GM04503 (cell line): ENCODE results near the gene RER1.
"Not testable (repeated sequence)": the region's sequence is repeated elsewhere in the genome, so short reads cannot be mapped to it uniquely, and the experiment has no call there.

Experiments used
- DNase-seq: peaks from one replicate; pipeline ENCODE4 v3.0.0-alpha.2; 2012; ENCODE audit warnings: low read depth

RER1 gene

GRCh38 chr1:2427976-2428375, 36.3 kb downstream of the RER1 start:
- DNase-seq = no peak

GRCh38 chr1:2428490-2428889, 36.8 kb downstream of the RER1 start:
- DNase-seq = no peak

DNA sequence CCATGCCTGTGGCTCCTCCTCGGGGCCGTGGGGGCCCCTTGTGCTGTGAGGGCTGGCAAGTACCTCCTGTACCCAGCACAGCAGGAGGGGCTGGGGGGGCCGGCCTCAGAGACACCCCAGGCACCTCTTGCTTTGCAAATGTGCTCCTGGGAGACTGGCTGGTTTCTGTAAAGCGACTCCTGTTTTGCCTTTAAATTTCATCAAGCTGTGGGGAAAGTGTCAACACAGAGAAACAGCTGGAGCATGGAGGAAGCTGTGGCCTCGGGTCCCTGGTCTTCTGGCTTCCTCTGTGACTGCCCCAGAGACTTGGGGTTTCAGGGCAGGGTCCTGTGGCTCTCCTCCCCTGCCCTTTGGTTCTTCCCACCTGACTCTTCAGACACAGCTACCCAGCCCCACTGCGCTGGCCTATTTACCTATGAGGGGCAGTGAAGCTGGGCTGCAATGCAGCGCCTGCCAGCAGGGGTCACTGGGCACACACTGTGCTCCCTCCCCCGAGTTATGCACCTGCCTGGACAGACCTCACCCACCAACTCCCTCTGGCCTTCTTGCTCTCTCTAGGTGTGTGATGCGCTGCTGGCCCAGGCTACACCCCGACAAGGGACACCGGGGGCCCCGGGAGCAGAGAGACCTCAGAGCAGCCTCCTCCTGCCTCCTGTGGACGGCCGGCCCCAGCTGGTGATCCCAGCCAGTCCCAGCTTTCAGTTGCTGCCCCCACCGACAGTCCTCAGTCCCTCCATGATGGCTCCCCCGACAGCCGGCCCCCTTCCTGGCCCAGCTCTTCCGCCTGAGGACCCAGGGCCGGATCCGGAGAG, 38.3 kb downstream of the RER1 start:
- DNase-seq = no peak

GRCh38 chr1:2430592-2430973, 38.9 kb downstream of the RER1 start:
- DNase-seq = no peak

- DNase-seq = no peak
These were observed 39.5 kb downstream of the RER1 start for GRCh38 chr1:2431103-2431502.

DNA sequence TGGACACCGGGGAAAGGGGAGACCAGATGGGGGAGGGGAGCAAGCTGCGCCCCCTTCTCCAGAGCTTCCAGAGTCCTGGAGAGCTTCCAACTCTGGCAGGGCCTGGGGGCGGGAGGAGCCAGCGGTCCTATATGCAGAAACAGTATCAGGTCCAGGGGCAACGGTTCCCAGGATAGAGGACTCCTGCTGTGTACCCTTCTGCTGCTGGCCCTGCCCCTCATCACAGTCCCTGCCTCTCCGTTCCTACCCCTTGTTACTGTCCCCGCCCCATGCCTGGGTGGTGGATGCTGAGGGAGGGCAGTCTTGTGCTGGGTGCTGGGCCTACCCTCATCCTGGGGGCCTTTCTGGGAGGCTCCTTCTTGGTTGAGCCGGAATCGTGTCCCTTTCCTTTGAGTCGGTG, 39.9 kb downstream of the RER1 start:
- no peak for DNase-seq

DNA sequence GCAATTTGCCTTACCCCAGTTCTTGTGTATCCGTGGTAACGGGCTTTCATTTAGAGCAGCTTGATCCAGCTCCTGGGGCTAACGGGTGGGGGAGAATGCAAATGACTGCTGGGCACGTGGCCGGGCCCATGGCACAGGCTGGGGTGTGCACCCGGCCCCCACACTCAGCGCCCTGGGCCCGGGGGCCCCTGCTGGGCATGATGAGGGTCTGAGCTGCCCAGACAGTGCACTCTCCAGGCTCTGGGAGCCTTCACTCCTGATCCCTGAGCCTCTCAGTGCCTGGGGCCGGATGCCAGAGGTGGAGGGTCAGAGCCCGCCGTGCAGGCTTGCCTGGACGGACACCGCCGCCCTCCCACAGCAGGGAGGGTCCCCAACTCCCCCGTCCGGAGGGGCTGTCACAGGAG, 40.8 kb downstream of the RER1 start:
- DNase-seq = no peak

DNA sequence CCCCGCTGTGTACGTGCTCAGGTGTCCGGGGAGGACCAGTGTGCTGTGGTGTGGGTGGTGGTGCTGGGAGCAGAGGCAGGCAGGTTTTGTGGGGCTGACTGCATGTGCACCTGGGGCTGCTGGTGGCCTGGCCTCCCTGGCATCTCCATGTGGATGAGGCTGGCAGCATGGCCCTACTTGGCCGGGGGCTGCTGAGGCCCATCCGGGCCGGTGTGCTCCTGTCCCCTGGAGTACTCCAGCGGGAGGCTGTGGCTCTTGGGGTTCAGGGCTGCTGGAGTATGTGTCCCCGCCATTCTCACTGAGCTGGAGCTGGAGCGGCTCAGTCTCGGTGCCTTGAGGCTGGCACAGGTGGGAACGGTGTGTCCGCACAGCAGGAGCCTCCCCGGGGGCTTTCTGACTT, 41.6 kb downstream of the RER1 start:
- DNase-seq = no peak

GRCh38 chr1:2433936-2434655, 42.5 kb downstream of the RER1 start:
- no peak for DNase-seq

GRCh38 chr1:2435091-2435490, 43.5 kb downstream of the RER1 start:
- DNase-seq = no peak

DNA sequence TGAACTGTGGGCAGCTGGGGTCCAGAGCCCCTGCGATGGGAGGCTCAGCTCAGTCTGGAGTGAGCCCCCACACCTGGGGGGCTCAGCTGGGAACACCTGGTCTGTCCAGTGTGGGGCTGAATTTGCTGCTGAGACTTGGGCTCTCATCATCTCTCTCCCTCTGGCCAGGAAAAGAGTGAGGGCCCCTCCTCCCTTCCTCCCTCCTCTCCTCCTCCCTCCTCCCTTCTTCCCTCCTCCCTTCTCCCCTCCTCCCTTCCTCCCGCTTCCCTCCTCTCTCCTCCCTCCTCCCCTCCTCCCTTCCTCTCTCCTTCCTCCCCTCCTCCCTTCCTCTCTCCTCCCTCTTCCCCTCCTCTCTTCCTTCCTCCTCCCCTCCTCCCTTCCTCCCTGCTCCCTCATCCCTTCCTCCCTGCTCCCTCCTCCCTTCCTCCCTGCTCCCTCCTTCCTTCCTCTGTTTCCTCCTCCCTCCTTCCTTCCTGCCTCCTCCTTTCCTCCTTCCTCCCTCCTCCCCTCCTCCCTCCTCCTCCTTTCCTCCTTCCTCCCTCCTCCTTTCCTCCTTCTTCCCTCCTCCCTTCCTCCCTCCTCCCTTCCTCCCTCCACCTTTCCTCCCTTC, 44.2 kb downstream of the RER1 start:
- DNase-seq = no peak

DNA sequence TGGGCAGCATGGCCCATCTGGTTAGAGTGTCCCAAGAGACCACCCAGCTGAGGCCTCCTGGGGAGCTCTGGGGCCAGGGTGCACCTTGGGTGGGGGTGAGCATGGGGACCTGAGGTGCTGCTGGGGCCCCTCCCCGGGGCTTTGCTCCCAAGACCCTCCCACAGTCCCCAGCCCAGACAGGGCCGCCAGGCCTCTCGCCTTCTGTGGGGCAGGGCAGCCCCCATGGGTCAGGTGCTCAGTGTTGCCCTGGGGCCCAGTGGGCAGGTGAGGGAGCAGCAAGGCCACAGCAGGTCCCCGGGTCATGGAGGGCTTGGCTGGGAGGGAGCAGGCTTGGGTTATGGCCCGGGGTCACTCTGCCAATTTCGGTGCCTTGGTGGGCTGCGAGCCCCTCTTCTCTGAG, 45.2 kb downstream of the RER1 start:
- no peak for DNase-seq

DNA sequence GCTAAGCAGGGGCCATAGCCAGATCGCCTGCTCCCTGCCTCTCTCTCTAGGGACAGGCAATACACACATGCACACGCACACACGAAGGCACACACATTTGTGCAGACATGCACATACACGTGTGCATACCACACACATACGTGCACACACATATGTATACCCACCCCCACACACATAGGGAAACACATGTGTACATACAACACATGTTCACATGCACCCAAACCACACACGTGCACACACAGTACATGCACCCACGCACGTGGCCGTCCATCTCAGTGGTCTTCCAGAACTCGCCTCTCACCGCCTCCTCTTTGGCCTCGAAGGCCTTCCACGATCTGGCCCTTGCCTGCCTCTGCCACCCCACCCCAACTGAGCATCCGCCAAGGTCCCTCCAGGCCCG, 46.0 kb downstream of the RER1 start:
- no peak for DNase-seq

DNA sequence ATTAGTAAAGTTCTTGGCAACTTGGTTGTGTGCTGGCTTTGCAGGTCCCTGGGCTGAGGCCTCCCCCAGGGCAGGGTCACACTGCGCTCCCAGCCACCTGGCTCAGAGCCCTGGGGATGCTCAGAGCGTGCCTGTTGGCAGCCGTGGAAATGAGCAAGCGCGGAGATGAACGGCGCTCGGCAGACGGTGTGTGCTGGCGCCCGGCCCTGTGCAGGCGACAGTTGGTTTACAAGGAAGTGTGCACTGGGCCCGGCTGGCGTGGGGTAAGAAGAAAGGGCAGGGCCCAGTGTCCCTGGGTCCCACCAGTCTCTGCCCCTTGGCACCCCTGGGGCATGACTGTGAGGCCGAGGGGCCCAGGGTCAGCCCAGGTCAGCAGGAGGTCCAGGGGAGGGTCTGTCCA, 46.4 kb downstream of the RER1 start:
- no peak for DNase-seq

- DNase-seq = no peak
These were observed 47.0 kb downstream of the RER1 start for GRCh38 chr1:2438641-2439040.

DNA sequence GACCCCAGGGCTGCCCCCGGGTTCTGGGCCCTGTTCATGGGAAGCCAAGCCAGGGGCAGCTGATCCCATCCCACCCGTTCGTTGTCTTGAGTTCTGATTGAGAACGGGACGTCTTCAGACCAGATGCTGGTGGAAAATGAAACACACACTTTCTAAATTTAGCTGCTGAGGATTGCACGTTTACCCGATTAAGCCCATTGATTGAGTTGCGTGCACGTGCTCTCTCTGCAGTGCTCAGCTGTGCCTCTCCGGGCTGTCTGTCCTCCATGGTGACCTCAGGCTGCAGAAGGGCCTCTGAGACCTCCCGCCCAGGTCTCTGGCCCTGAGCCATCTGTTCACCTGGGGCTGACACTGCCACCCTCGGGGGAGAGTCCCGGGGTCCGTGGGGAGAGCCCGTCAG, 47.7 kb downstream of the RER1 start:
- DNase-seq = no peak

- DNase-seq = not testable (repeated sequence)
These were observed 48.7 kb downstream of the RER1 start for GRCh38 chr1:2440346-2440745.

DNA sequence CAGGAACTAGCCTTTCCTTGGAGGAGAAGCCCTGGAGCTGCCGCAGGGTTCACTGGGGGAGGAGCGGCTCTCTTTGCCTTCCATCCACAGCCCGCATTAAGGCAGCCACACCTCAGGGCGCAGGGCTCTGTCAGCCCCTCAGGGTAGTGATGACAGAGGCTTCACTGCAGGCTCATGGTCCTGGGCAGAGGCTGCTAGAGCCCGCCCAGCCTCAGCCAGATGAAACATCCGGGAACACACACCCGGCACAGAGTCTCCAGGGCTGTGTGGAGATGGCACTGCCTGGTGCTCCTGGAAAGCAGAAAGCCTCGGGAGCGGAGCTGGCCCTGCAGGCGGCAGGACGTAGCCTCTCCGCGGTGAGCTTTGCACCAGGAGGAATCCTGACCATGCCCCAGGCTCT, 50.1 kb downstream of the RER1 start:
- DNase-seq = no peak

DNA sequence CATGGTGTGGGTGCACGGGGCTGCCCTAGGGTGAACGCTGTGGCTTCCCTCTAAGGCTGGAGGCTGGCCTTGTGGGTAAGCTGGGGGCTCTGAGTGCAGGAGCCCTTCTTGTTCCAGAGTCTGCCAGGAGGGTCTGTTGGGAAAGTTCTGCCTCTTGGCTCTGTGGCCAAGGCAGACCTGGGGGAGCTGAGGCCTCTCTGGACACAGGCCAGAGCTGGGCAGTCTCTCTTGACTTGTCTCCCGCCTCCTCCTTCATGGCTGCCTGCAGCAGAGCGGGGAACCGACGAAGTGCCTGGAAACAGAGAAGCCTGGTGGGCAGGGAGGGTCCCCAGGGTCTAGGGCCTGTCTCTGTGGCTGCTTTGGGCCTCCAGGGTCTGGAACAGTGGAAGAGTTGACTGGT, 51.0 kb downstream of the RER1 start:
- no peak for DNase-seq

DNA sequence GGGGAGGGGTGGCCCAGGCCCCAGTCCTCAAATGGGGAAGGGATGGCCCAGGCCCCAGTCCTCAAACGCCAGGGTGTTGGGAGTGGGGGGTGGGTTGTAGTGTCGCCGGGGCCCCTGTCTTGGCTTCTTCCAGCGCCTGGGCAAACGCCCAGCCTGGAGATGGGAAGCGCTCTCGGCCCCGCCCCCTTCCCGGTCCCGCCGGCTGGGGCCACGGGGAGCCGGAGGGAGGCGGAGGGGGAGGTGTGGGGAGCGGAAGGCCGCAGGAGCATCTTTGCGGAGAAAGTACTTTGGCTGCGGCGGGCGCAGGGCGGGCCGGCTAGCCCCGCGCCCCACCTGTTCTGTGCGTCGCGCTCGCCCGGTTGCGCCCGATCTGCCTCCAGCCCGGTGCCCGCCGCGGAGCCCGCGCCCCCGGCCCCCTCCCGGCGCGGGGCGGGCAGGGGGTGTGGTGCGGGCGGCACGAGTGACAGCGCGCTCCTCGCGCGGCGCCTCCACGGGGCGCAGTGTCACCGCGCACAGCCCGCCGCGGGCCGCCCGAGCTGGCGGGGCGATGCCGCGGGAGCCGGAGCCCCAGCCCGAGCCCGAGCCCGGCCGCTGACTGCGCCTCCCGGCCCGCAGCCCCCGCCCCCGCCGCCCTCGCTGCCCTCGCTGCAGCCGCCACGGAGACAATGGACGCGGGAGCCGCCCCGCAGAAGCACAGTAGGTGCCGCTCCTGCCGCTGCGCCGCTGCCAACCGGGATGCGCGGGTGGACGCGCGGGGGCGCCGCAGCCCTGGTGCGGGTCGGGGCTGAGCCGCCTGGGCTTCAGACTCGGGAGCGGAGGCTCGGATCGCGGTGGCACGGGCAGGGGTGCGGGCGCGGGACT, 51.9 kb downstream of the RER1 start:
- no peak for DNase-seq

DNA sequence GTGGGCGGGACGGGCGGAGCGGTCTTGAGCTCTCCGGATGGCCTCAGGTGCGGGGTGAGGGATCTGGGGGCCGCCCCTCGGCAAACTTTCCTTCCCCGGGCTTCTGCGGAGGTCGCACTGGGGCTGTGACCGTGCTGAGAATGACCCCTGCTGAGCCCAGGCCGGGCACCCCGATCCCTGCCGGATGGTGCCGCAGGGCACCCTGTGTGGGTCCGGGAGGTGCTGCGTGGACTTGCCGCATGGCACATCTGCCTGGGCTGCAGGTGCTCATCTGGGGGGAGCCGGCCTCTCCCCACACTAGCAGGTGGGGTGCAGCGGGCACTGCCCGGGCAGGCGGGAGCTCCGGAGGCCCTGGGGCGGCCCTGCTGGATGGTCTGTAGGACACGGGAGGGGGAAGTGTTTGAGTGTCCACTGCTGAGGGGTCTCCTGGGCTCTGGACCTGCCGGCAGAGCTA, 52.5 kb downstream of the RER1 start:
- DNase-seq = no peak

- DNase-seq = no peak
These were observed 53.7 kb downstream of the RER1 start for GRCh38 chr1:2445162-2445822.
